Spleen (tissue), 7 donors: ENCODE data around the gene MIER3.

ENCODE experiments used
- CTCF ChIP-seq, 11 experiments: fragments of 200-600 bp in 7 of 11; fragments of 450-650 bp in 4 of 11; sonication (generic) in 4 of 11; IDR thresholded peaks in 8 of 11; conservative IDR thresholded peaks in 3 of 11; 1 replicate in 7 of 11; 2 replicates in 4 of 11; pipeline versions ENCODE4 v1.4.0 to v1.8.0; 2016 to 2021; ENCODE audit warnings: antibody characterized with exemption in 11 of 11, inconsistent platforms in 4 of 11, mild to moderate bottlenecking in 1 of 11
- POLR2A ChIP-seq, 3 donors: fragments of 450-650 bp; IDR thresholded peaks; one replicate each; pipeline ENCODE4 v1.5.1; 2017; ENCODE audit warnings: antibody characterized with exemption in 3 of 3, mild to moderate bottlenecking in 1 of 3
- POLR2AphosphoS5 ChIP-seq, 3 donors: sonication (generic); formaldehyde crosslinking; IDR thresholded peaks; one replicate each; pipeline ENCODE4 v1.5.1; 2017; ENCODE audit warnings: antibody characterized with exemption in 3 of 3
- donor health status: DM: no; HTN: no; CAD: no; lungs with moderate emphysema.
- donor health status: DM: no; HTN: no; CAD: no.
- donor health status: DM: no; HTN: no; CAD: no.

GRCh38 chr5:56964173-56964572 lies 12.2 kb upstream of the MIER3 start:
- TF ChIP-seq CTCF (IDR thresholded peaks at IDR 0.05 in 8 of 11, conservative IDR thresholded peaks at IDR 0.05 in 3 of 11) (no peak), POLR2A (IDR thresholded peaks at IDR 0.05) (no peak), POLR2AphosphoS5 (IDR thresholded peaks at IDR 0.05) (no peak)
